ENCODE measurements around the gene ZMYM1.
"Not testable (repeated sequence)": the region's sequence is repeated elsewhere in the genome, so short reads cannot be mapped to it uniquely, and the experiment has no call there.

GRCh38 chr1:35145892-35146549, 66.8 kb downstream of the ZMYM1 start:
- not testable (repeated sequence) for TF ChIP-seq CTCF (IDR thresholded peaks at IDR 0.05; ENCODE audit: low read length); EZH2 (IDR thresholded peaks at IDR 0.05; ENCODE audit: borderline replicate concordance, low read length)
